HL-60/S4 treated with phorbol 12-myristate 13-acetate at 8.2 ng/mL for 4 days and 3 days (cell line): ENCODE results near the gene UCN.

Experiments used
- in situ Hi-C: fragments of 300-500 bp; cut with MboI; formaldehyde crosslinking; loops from 2 replicates; pipeline ENCODE4 v1.15.0; 2022; ENCODE audit warnings: low sequenced_read_pairs

The UCN gene

DNA sequence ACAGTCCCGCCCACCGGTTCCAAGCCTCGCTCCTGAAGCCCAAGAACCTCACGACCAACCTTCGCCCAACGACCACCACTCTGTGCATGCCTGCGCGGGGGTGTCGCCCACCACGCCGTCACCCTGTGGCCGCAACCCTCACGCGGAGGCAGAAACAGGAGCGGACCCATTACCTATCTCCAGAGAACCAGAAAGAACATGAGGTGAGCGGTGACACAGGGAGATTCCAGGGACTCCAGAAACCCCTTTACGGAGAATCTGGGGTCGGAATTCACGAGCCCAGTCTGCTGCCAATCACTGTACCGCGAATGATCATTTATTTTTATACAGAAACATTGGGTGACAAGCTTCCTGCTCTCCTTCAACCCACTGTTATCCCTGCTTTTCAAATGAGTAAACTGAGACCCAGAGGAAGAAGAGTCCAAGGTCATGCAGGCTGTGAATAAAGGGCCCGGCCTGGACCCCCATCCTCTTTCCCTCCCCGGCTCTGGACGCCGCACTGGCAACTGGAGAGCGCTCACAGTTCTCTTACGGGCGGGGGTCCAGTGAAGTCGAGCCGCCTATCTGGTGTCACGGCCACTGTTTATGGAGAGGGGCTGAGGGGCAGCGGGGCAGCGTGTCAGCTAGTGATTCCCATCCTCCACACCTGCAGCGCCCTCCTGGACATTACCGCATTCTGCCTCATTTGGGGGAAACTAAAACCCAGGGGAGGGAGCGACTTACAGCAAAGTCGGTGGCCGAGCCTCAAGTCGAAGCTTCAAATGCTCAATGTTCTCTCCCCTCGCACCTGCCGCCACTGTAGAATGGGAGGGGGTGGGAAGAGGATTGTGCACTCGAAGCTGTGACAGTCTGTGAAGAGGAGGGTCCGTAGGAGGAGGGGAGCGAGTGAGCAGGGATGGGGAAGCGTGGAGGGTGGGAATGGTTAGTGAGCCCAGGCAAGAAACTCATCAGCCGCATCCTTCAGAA, 44.7 kb downstream of the UCN start:
- in situ Hi-C loops = no loop called here

DNA sequence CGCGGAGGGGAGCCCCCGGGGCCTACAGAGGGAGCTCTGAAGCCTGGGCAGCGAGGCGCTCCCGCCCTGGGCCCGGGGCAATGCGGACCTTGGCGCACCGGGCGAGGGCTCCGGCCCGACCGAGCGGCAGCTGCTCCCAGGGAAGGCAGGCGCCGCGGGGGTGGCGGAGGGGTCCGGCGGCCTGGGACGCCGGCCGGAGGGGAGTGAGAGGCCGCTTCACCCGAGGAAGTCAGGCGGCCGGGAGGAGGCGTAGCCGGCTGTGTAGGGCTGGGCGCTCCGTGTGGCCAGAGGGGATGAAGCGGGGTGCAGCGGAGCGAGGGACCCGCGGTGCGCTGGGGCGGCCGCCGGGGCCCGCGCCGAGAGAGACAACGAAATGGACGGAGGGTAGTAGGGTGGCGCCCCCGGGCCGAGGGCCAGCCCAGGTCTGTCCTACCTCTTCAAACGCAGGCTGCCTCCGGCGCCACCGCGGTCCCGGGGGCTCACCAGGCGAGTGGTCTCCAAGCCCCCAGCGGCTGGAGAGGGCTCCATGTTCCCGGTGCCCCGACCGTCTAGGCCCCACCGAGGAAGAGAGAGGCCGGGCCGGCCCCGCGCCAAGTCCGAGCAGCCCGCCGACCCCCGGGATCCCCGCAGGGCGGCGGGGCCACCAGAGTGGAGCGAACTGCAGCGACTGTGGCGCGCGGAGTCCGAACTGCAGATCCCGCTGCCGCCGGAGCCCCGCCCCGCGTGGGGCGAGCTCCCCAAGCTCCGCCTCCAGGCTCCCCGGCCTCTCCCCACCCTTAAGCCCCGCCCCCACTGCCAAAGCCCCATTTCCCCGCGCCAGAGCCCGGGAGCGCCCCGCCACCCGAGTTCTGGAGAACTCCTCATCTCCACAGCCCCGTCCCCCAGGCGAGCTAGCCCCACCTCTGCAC, 45.6 kb downstream of the UCN start, which contains the start of gene SLC30A3:
SLC30A3 (minus strand) TSS at position 669 of the 908 bp plus-strand sequence; CDS start at position 528, 141 bp downstream.
- in situ Hi-C loops = no loop called here

DNA sequence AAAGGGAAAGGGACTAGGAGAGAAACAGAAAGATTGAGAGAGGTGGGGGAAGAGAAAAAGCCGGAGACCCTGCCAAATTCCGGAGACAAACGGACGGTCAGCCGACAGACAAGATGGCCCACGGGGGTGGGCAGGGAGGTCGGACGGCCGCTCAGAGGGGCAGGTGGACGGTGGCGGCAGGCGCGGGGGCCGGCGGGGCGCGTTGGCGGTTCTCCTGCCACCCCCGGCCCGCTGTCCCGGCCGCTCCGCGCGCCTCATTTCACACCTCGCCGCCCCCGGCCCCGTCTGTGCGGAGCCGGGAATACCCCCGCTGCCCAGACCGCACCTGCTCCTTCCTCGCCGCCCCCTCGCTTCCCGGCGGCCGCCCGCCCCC, 46.3 kb downstream of the UCN start:
- in situ Hi-C loops = no loop called here

DNA sequence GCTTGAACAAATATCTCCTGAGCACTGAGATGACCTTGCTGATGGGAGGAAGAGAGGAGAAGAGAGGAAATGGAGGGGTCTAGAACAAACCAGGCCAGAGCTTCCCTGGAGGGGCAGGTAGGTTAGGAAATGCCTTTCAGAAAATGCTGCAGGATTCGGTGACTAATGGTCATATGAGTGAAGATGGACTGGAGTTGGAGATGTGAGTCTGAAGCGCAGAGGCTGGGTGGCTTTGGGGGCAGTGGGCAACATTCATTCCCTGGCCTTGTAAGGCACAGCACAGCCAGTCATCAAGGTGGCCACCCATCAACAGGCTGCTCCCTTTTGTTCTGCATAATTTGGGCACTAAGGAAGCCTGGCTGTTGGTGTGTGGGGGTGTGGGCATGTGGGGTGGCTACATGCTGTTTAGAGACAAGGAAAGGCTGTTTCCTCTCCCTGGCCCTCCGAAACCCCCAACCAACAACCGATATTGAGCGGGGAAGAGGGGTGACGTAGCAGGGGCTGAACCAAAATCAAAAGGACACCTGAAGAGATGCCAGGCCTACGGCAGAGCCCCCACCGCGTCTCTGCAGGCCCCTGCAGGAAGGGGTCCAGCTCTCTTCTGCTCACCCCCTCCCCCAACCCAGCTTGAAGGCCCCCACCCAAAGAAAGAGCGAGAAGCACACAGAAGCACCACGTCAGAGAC, 46.9 kb downstream of the UCN start:
- in situ Hi-C loops = no loop called here

DNA sequence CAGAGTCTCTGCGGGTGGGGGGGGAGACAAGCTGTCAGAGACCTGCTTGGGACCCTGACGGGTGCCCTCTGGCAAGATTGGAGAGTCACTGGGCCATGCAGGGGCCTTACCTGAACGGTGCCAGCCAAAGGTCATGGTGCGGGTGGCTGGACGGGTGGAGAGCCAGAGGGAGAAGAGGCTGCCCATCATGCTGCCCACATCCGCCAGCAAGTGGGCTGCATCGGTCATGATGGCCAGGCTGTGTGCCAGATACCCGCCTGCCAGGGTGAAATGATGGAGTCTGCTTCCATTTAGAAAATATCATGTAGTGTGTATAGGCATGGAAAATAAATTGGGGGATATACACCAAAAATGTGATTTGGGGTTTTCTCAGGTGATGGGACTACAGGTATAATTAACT, 50.2 kb downstream of the UCN start:
- in situ Hi-C loops = no loop called here
